H1 (cell line): ENCODE measurements around the gene CDC27. TPM values are rescaled to one million over a fixed set of nuclear protein-coding genes. Genes with fewer than 3 reads are reported as not detected.

Experiments used
- CTCF ChIA-PET: fragments of 300-600 bp; sonication (Branson Sonifier 250); formaldehyde crosslinking; loops from one replicate; lab custom pipeline; 2021; ENCODE audit not compliant: partially characterized antibody; lab: Charles Lee
- POLR2A ChIA-PET: fragments of 300-600 bp; sonication (Branson Sonifier 250); formaldehyde crosslinking; loops from one replicate; lab custom pipeline; 2021; ENCODE audit warnings: inconsistent platforms; ENCODE audit not compliant: partially characterized antibody; lab: Charles Lee
- DNase-seq, 2 experiments: peaks; one replicate each; pipeline versions ENCODE4 v3.0.0 to v3.0.0-alpha.2; 2010 to 2022; ENCODE audit warnings: low spot score in 2 of 2, low read depth in 1 of 2, mixed read lengths in 1 of 2
- FAIRE-seq: peaks from 2 replicates; lab custom pipeline; 2011; peaks lifted over from hg19 to GRCh38; lab: Jason Lieb, UNC
- H2AFZ ChIP-seq: 2 replicates; pipeline ENCODE4 v1.8.1; 2012; ENCODE audit warnings: low read length, inconsistent platforms
- H2AK5ac ChIP-seq: 2 replicates; pipeline ENCODE4 v1.6.1; 2013; ENCODE audit warnings: low read depth, low read length
- H2BK120ac ChIP-seq: replicated peaks from 2 replicates; pipeline ENCODE3; 2013; ENCODE audit warnings: low read depth, low read length, inconsistent platforms
- H2BK12ac ChIP-seq: 2 replicates; pipeline ENCODE4 v1.6.1; 2013; ENCODE audit warnings: low read depth, low read length
- H2BK15ac ChIP-seq: 2 replicates; pipeline ENCODE4 v1.6.1; 2013; ENCODE audit warnings: low read length
- H2BK20ac ChIP-seq: 2 replicates; pipeline ENCODE4 v1.6.1; 2013; ENCODE audit warnings: low read length
- H2BK5ac ChIP-seq: 2 replicates; pipeline ENCODE4 v1.6.1; 2013; ENCODE audit warnings: low read depth, low read length
- H3K14ac ChIP-seq: 2 replicates; pipeline ENCODE4 v1.6.1; 2013; ENCODE audit warnings: inconsistent platforms; ENCODE audit not compliant: insufficient read length
- H3K18ac ChIP-seq: 2 replicates; pipeline ENCODE4 v1.6.1; 2013; ENCODE audit warnings: low read length; ENCODE audit errors: extremely low read depth
- H3K23ac ChIP-seq: 2 replicates; pipeline ENCODE4 v1.6.1; 2013; ENCODE audit warnings: inconsistent platforms; ENCODE audit not compliant: insufficient read length
- H3K23me2 ChIP-seq: 2 replicates; pipeline ENCODE4 v1.6.1; 2013; ENCODE audit warnings: low read depth, low read length
- H3K27ac ChIP-seq: 2 replicates; pipeline ENCODE4 v1.6.1; 2011; ENCODE audit warnings: low read depth, low read length, inconsistent platforms
- H3K27me3 ChIP-seq, 4 experiments: replicated peaks in 1 of 4; 1 replicate in 1 of 4; 2 replicates in 3 of 4; pipeline versions ENCODE4 v1.6.1 to v1.8.1; 2011 to 2013; ENCODE audit warnings: low read length in 3 of 4, mild to moderate bottlenecking in 3 of 4, inconsistent platforms in 2 of 4, mixed read lengths in 2 of 4, moderate library complexity in 1 of 4; ENCODE audit not compliant: control insufficient read depth in 3 of 4, insufficient read depth in 3 of 4; ENCODE audit errors: extremely low read depth in 1 of 4
- H3K36me3 ChIP-seq, 4 experiments: 2 replicates each; pipeline versions ENCODE4 v1.6.1 to v1.8.1; 2011 to 2013; ENCODE audit warnings: mild to moderate bottlenecking in 4 of 4, low read length in 3 of 4, moderate library complexity in 2 of 4, control low read depth in 1 of 4, inconsistent platforms in 1 of 4; ENCODE audit not compliant: insufficient read depth in 4 of 4, control insufficient read depth in 2 of 4
- H3K4ac ChIP-seq: replicated peaks from 2 replicates; pipeline ENCODE3; 2013; ENCODE audit warnings: low read length, low read depth, mixed read lengths, inconsistent platforms; ENCODE audit not compliant: insufficient read length
- H3K4me1 ChIP-seq, 4 experiments: replicated peaks in 1 of 4; 1 replicate in 1 of 4; 2 replicates in 3 of 4; pipeline versions ENCODE4 v1.6.1 to v1.8.1; 2011 to 2013; ENCODE audit warnings: low read length in 3 of 4, inconsistent platforms in 2 of 4, mixed read lengths in 1 of 4; ENCODE audit not compliant: insufficient read depth in 4 of 4, control insufficient read depth in 3 of 4
- H3K4me2 ChIP-seq, 2 experiments: 2 replicates each; pipeline versions ENCODE4 v1.6.1 to v1.8.1; 2011 to 2013; ENCODE audit warnings: low read depth in 2 of 2, low read length in 2 of 2, control low read depth in 1 of 2, inconsistent platforms in 1 of 2, mild to moderate bottlenecking in 1 of 2; ENCODE audit not compliant: insufficient read depth in 1 of 2
- H3K4me3 ChIP-seq, 4 experiments: fragments of 200-600, 300-600 bp in 1 of 4; sonication (generic), shearing (Covaris generic), sonication (Bioruptor Twin) in 1 of 4; 2 replicates each; pipeline versions ENCODE4 v1.5.1 to v1.8.1; 2011 to 2016; ENCODE audit warnings: low read length in 4 of 4, low read depth in 3 of 4, control low read depth in 2 of 4, inconsistent platforms in 2 of 4, mild to moderate bottlenecking in 2 of 4, mixed read lengths in 1 of 4, moderate library complexity in 1 of 4; ENCODE audit not compliant: insufficient read depth in 2 of 4; ENCODE audit errors: extremely low read depth in 1 of 4
- H3K56ac ChIP-seq: replicated peaks from 2 replicates; pipeline ENCODE3; 2013; ENCODE audit warnings: low read depth, mild to moderate bottlenecking, mixed read lengths, low read length, inconsistent platforms; ENCODE audit not compliant: insufficient read length
- H3K79me1 ChIP-seq: 2 replicates; pipeline ENCODE4 v1.6.1; 2013; ENCODE audit warnings: low read depth, low read length, control low read depth
- H3K79me2 ChIP-seq, 2 experiments: 2 replicates each; pipeline versions ENCODE4 v1.6.1 to v1.8.1; 2012 to 2013; ENCODE audit warnings: low read length in 2 of 2, mild to moderate bottlenecking in 2 of 2, inconsistent platforms in 1 of 2; ENCODE audit not compliant: insufficient read depth in 2 of 2, control insufficient read depth in 1 of 2
- H3K9ac ChIP-seq, 4 experiments: replicated peaks in 1 of 4; 1 replicate in 1 of 4; 2 replicates in 3 of 4; pipeline versions ENCODE4 v1.6.1 to v1.8.1; 2011 to 2013; ENCODE audit warnings: low read depth in 3 of 4, low read length in 3 of 4, control low read depth in 2 of 4, mild to moderate bottlenecking in 2 of 4, moderate library complexity in 2 of 4, inconsistent platforms in 1 of 4; ENCODE audit errors: extremely low read depth in 1 of 4
- H3K9me3 ChIP-seq, 2 experiments: 2 replicates each; pipeline versions ENCODE4 v1.6.1 to v1.8.1; 2012 to 2013; ENCODE audit warnings: mild to moderate bottlenecking in 2 of 2, moderate library complexity in 2 of 2, control low read depth in 1 of 2, inconsistent platforms in 1 of 2, low read depth in 1 of 2, low read length in 1 of 2, mixed read lengths in 1 of 2; ENCODE audit not compliant: insufficient read depth in 2 of 2
- H4K20me1 ChIP-seq, 2 experiments: replicated peaks in 1 of 2; 2 replicates each; pipeline versions ENCODE3 to v1.8.1; 2011 to 2013; ENCODE audit warnings: inconsistent platforms in 2 of 2, low read length in 2 of 2, mild to moderate bottlenecking in 1 of 2; ENCODE audit not compliant: insufficient read depth in 2 of 2, control insufficient read depth in 1 of 2
- H4K5ac ChIP-seq: 2 replicates; pipeline ENCODE4 v1.6.1; 2013; ENCODE audit warnings: low read length, low read depth, mixed read lengths, inconsistent platforms; ENCODE audit not compliant: insufficient read length
- H4K8ac ChIP-seq: 2 replicates; pipeline ENCODE4 v1.8.0; 2013; ENCODE audit warnings: mild to moderate bottlenecking, moderate library complexity, low read length, inconsistent platforms; ENCODE audit not compliant: insufficient read depth; ENCODE audit errors: extremely low read depth
- H4K91ac ChIP-seq: replicated peaks from 2 replicates; pipeline ENCODE3; 2013; ENCODE audit warnings: low read length, mixed read lengths, inconsistent platforms; ENCODE audit not compliant: insufficient read length
- BRCA1 ChIP-seq: IDR thresholded peaks from 2 replicates; pipeline ENCODE4 v1.6.1; 2012; ENCODE audit warnings: low read depth, low read length, improper control_type of control experiment
- CBX5 ChIP-seq: fragments of 300-800, 300-1000 bp; sonication (generic); IDR thresholded peaks from 2 replicates; pipeline ENCODE4 v1.7.1; 2016; ENCODE audit warnings: antibody characterized with exemption, low read length, low read depth
- CREB1 ChIP-seq: IDR thresholded peaks from 2 replicates; pipeline ENCODE4 v1.6.1; 2012; ENCODE audit warnings: inconsistent platforms
- GABPA ChIP-seq: IDR thresholded peaks from 2 replicates; pipeline ENCODE4 v1.6.1; 2011; ENCODE audit warnings: mild to moderate bottlenecking, low read length, moderate library complexity, borderline replicate concordance; ENCODE audit not compliant: insufficient read depth
- GTF2F1 ChIP-seq: IDR thresholded peaks from 2 replicates; pipeline ENCODE4 v1.6.1; 2012; ENCODE audit warnings: low read depth, low read length, improper control_type of control experiment, borderline replicate concordance
- KDM1A ChIP-seq: fragments of 200-600, 300-600 bp; sonication (generic); IDR thresholded peaks from 2 replicates; pipeline ENCODE4 v1.7.1; 2016; ENCODE audit warnings: mild to moderate bottlenecking, low read length, borderline replicate concordance
- KDM4A ChIP-seq: IDR thresholded peaks from one replicate; pipeline ENCODE4 v1.7.1; 2012; ENCODE audit warnings: low read depth, mild to moderate bottlenecking, moderate library complexity, low read length, inconsistent platforms; ENCODE audit not compliant: severe bottlenecking
- MAFK ChIP-seq: IDR thresholded peaks from 2 replicates; pipeline ENCODE4 v1.6.1; 2012; ENCODE audit warnings: low read depth, mild to moderate bottlenecking, improper control_type of control experiment, low read length
- PHF8 ChIP-seq: fragments of 200-600 bp; sonication (generic); conservative IDR thresholded peaks from 2 replicates; pipeline ENCODE4 v1.7.1; 2012; ENCODE audit warnings: low read depth, mild to moderate bottlenecking, inconsistent platforms, low read length, moderate library complexity
- RAD21 ChIP-seq, 2 experiments: IDR thresholded peaks in 1 of 2; conservative IDR thresholded peaks in 1 of 2; 2 replicates each; pipeline ENCODE4 v1.6.1; 2011; ENCODE audit warnings: low read depth in 2 of 2, low read length in 2 of 2, improper control_type of control experiment in 1 of 2, inconsistent platforms in 1 of 2, mild to moderate bottlenecking in 1 of 2, moderate library complexity in 1 of 2
- SAP30 ChIP-seq: fragments of 300-600 bp; sonication (generic); IDR thresholded peaks from 2 replicates; pipeline ENCODE4 v1.7.1; 2012; ENCODE audit warnings: low read length, moderate library complexity, mild to moderate bottlenecking, inconsistent platforms; ENCODE audit not compliant: insufficient read depth, insufficient replicate concordance
- SRF ChIP-seq: IDR thresholded peaks from 2 replicates; pipeline ENCODE4 v1.6.1; 2011; ENCODE audit warnings: mild to moderate bottlenecking, low read depth, low read length, moderate library complexity
- SUZ12 ChIP-seq: fragments of 200-600 bp; sonication (generic); IDR thresholded peaks from 2 replicates; pipeline ENCODE4 v1.6.1; 2012; ENCODE audit warnings: mild to moderate bottlenecking, inconsistent platforms, low read length, moderate library complexity, mixed read lengths
- WGBS, 2 experiments: shearing (Covaris generic) in 1 of 2; methylation state at CpG; one replicate each; pipeline versions ENCODE4 v1.1.6 to v1.1.7; 2013 to 2015; ENCODE audit warnings: low lambda C conversion rate in 2 of 2, mixed read lengths in 2 of 2, inconsistent platforms in 1 of 2, low coverage in 1 of 2, missing lambda C conversion rate in 1 of 2; ENCODE audit not compliant: insufficient replicate concordance in 2 of 2, insufficient coverage in 1 of 2, insufficient read length in 1 of 2; ENCODE audit errors: extremely low coverage in 1 of 2, missing lambda C conversion rate in 1 of 2; 5-methylcytosine and 5-hydroxymethylcytosine counted together
- polyA plus RNA-seq, 7 experiments: library from polyadenylated mRNA; depleted of rRNA in 3 of 7; stranded (reverse) in 5 of 7; unstranded in 2 of 7; fragments of >200 nt in 5 of 7; fragments of 200-250 nt in 2 of 7; gene quantifications; 1 replicate in 5 of 7; 2 replicates in 1 of 7; 4 replicates in 1 of 7; pipeline versions ENCODE4 v1.2.1 to v1.2.3, GENCODE V29; 2011 to 2013; ENCODE audit warnings: missing spikeins in 2 of 7, mixed read lengths in 2 of 7
- total RNA-seq: library from RNA; stranded (reverse); fragmentation: NEBNext Ultra II Directional; extraction: Animal tissue kit (Norgen Biotek cat#: 25700); gene quantifications from 2 replicates; pipeline ENCODE4 v1.2.1, GENCODE V29; 2021
- TF ChIP-seq, protein P1 (sequence below): IDR thresholded peaks from 2 replicates; pipeline ENCODE4 v1.6.1; 2012; ENCODE audit warnings: inconsistent platforms

The CDC27 gene
- total and polyA plus RNA-seq, 2 of the 8 experiments (the other 6 are each of a cell fraction or from before 2014, with no cell fraction given), result 41.9 to 87.5 TPM

DNA sequence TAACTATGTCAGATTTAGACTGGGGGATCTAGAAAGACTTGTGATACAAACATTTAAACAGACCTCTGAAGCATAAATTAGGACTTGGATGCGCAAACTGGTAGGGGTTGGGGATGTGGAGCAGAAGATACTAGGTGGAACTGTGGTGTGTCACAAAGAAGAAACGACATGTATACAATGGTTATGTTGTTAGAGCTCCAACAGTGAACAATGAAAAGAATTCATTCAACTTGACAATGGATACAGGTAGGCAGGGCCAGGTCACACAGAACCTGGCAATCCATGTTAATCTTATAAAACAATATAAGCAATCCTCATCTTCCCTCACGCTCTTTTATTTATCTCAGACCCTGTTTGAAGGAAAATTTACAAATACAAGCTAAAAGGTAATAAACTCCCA, 102.0 kb downstream of the CDC27 start:
- H3K4me2 ChIP-seq, result no peak overlapping the region
- TF ChIP-seq BRCA1 (no peak), PHF8 (no peak), CBX5 (no peak), KDM4A (no peak), GABPA (no peak), RAD21 (IDR thresholded peaks at IDR 0.05 in 1 of 2, conservative IDR thresholded peaks at IDR 0.05 in 1 of 2; ENCODE audit: low read depth in 2 of 2, low read length in 2 of 2) (no peak), SAP30 (no peak), CREB1 (no peak), SUZ12 (no peak), MAFK (no peak), GTF2F1 (no peak), KDM1A (no peak), SRF (no peak)
- TF ChIP-seq, protein P1, sequence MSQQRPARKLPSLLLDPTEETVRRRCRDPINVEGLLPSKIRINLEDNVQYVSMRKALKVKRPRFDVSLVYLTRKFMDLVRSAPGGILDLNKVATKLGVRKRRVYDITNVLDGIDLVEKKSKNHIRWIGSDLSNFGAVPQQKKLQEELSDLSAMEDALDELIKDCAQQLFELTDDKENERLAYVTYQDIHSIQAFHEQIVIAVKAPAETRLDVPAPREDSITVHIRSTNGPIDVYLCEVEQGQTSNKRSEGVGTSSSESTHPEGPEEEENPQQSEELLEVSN, result no peak

More for the DNA sequence above, 102.0 kb downstream of the CDC27 start:
- H4K5ac ChIP-seq, result no peak overlapping the region
- H2BK12ac ChIP-seq, result no peak overlapping the region
- H2BK15ac ChIP-seq, result no peak overlapping the region
- no peak overlapping the region for H3K27ac ChIP-seq
- no peaks in the 10 kb centered on the region for H3K36me3 ChIP-seq
- H3K4ac ChIP-seq, result no peak overlapping the region
- ChIA-PET POLR2A (no interaction called here), CTCF (no interaction called here)
- H3K14ac ChIP-seq, result no peak overlapping the region
- H3K4me3 ChIP-seq, result no peak overlapping the region
- no peak overlapping the region for H3K56ac ChIP-seq
- H2BK5ac ChIP-seq, result no peak overlapping the region
- H3K79me2 ChIP-seq, result peaks cover 0 to 38% of the 10 kb centered on the region in 2 experiments; a peak in 2 of 4 replicates
- H3K23me2 ChIP-seq, result no peaks in the 10 kb centered on the region
- H3K27me3 ChIP-seq, result no peaks in the 10 kb centered on the region
- no peak overlapping the region for H2BK120ac ChIP-seq
- no peak overlapping the region for H2BK20ac ChIP-seq
- 86% methylated on average over 3 of the region's 3 CpGs; no CpG with 5 or more reads in 1 of the 2 experiments for WGBS, 2 experiments
- DNase-seq (no peak), FAIRE-seq (no peak)
- no peak overlapping the region for H3K9ac ChIP-seq
- no peaks in the 10 kb centered on the region; the same call in 1 of the 2 replicates for H3K79me1 ChIP-seq
- H2AFZ ChIP-seq, result no peak overlapping the region
- no peak overlapping the region for H4K8ac ChIP-seq
- no peak overlapping the region for H2AK5ac ChIP-seq
- no peak overlapping the region for H4K91ac ChIP-seq
- H3K23ac ChIP-seq, result no peak overlapping the region
- H3K18ac ChIP-seq, result no peak overlapping the region
- H3K4me1 ChIP-seq, result no peaks in the 10 kb centered on the region
- H4K20me1 ChIP-seq, result no peaks in the 10 kb centered on the region
- no peaks in the 10 kb centered on the region for H3K9me3 ChIP-seq
